CD4-positive, alpha-beta T cell treated with Interleukin-17A for 1 hour (primary cell): ENCODE data around the gene ESPN.
A peak's percentile ranks its signal among the peaks of the same experiment; 100 is the strongest.

ENCODE experiments used
- DNase-seq: peaks from one replicate; pipeline ENCODE4 v3.0.0-alpha.2; 2020

ESPN gene

DNA sequence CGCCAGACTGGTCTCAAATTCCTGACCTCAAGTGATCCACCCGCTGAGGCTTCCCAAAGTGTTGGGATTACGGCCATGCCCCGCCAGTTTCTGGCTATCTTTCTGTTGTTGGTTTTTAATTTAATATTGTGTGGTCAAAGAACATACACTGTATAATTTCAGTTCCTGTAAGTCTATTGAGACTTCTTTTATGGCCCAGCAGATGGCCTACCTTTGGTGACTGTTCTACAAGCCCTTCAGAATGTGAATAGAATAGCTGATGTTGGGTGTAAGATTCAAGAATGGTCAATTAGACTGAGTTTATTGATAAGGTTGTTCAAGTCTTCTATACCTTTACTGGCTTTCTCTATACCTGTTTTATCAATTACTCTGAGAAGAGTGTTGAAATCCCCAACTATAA, 15.5 kb upstream of the ESPN start:
- no peak for DNase-seq

DNA sequence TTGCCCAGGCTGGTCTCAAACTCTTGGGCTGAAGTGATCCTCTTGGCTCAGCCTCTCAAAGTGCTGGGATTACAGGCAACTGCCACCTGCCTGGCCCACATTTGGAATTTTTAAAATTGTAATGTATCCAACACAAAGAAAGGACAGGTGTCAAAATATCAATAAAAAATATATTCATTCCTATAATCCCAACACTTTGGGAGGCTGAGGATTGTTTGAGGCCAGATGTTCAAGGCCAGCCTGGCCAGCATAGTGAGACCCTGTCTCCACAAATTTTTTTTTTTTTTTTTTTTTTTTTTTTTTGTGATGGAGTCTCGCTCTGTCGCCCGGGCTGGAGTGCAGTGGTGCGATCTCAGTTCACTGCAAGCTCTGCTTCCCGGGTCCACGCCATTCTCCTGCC, 14.8 kb upstream of the ESPN start:
- no peak for DNase-seq

GRCh38 chr1:6410248-6410893, 14.2 kb upstream of the ESPN start:
- DNase-seq: no peak

DNA sequence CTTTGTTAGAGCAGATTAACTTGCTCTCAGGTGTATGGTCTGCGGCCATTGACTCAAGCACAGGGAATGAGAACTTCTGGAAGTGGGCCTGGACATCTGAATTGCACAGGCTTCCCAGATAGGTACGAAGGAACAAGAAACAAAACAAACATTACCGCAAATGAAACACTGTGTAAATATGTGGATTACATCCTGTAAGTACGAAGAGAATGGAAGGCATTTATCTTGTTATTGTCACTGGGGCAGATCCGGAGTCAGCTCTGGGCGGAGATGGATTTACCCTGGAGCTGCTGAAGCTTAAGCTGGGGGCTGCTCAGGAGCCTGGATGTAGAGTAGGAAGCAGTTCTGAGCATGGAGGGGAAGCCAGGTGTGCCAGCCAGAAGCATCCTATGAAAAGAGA, 11.7 kb upstream of the ESPN start:
- DNase-seq: no peak

DNA sequence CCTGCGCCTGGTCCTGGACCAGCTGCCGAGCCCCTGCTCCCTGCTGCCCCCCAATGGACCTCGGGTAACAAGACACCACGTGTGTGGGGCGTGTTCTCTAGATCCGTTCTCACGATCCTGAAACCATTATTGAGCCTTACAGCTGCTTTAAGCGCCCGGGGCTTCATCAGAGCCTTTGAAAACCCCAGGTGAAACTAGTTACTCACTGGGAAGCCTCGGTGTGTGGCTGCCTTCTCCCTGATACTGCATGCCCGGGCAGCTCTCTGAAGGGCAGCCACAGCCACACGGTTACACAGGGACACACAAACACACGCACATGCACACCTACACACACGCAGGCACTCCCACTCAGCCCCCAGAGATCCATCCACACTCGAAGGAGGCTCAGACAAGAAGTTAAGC, 10.1 kb upstream of the ESPN start:
- peak; percentile 36 for DNase-seq

DNA sequence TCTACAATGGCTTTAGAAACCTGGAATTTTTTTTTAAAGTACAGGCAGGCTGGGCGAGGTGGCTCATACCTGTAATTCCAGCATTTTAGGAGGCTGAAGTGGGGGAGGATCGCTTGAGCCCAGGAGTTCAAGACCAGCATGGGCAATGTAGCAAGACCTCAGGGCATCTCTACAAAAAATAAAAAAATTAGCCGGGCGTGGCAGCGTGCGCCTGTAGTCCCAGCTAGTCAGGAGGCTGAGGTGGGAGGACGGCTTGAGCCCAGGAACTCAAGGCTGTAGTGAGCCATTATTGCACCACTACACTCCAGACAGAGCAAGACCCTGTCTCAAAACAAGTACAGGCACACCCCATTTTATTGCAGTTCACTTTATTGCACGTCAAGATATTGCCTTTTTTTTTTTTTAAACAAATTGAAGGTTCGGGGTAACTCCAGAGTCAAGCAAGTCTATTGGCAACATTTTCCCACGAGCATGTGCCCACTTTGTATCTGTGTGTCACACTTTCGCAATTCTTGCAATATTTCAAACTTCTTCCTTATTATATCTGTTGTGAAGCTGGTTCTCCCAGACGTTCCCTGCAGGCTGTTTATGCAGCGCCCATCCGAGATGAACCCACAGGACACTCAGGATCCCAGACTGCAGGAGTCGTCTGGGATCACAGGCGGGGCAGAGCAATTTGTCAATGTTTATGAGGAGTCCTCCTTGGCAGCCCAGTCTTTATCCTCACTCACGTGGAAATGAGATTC, 9.5 kb upstream of the ESPN start:
- DNase-seq: no peak

- DNase-seq: no peak
These were observed 8.3 kb upstream of the ESPN start for GRCh38 chr1:6416295-6416656.

GRCh38 chr1:6416906-6417305, 7.7 kb upstream of the ESPN start:
- no peak for DNase-seq

GRCh38 chr1:6417961-6418667, 6.5 kb upstream of the ESPN start:
- no peak for DNase-seq

- DNase-seq: no peak
These were observed 5.7 kb upstream of the ESPN start for GRCh38 chr1:6418668-6419396.

GRCh38 chr1:6419397-6419803, 5.2 kb upstream of the ESPN start:
- DNase-seq: no peak

- no peak for DNase-seq
These were observed 4.6 kb upstream of the ESPN start, which contains the start of gene HES2 for GRCh38 chr1:6419804-6420453. Gene HES2, minus strand, starts transcription at chr1:6419919. Its CDS starts 99 bp downstream, at chr1:6419820.

DNA sequence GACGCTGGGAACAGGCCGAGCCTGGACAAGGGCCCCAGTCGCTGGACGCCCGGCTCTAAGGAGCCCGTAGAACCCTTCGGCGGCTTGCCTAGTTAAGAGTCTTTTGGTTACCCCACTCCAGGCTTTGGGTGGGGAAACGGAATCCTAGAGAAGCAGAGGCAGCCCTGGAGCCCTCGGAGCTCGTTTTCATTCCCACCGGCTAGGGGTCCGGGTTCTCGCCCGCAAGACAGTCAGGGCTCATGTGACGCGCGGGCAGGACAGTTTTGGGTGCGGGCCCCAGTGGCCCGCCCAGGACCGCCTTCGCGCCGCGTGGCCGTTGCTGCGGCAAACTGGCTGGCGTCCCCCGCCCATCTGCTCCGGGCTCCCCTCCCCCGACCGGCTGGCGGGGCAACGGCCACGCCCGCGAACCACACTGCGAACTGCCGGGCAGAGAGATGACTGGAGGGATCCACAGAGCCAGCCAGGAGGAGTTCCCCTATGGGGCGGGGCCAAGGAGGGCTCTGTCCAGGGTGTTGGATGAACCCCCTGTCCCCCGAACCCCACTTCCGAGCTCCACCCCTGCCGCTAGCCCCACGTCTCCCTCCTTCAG, 4.0 kb upstream of the ESPN start:
- DNase-seq: no peak

GRCh38 chr1:6421266-6421665, 3.3 kb upstream of the ESPN start:
- DNase-seq: no peak

DNA sequence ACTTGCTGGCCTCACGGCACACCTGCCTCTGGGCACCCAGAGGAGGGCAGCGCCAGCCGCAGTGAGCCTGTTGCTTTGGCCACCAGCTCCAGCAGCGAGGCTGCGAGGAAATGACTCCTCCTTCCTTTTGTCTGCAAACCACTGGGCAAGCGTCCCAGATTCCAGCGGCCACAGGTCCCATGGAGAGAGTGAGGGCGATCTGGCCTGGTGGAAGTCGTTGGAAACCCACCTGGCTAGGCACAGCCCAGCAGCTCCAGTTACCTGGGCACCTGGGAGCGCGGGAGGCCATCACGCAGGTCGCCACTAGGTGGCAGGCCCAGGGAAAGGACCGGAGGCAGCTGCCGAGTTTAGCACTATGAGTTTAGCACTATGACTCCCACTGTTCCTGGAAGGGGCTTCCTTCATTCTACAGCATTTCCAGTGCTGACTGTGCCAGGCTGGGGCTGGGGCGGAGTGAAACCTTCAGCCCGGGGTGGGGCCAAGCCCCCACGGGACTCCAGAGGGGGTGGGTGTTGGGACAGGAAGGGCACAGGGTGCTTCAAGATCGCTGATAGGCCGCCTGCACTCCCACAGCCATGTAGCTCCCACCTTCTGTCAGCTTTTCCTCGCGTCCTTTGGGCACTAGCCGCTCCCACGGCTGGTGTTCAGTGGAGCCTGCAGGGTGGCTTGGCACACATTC, 1.1 kb upstream of the ESPN start:
- DNase-seq: peak; percentile 76

DNA sequence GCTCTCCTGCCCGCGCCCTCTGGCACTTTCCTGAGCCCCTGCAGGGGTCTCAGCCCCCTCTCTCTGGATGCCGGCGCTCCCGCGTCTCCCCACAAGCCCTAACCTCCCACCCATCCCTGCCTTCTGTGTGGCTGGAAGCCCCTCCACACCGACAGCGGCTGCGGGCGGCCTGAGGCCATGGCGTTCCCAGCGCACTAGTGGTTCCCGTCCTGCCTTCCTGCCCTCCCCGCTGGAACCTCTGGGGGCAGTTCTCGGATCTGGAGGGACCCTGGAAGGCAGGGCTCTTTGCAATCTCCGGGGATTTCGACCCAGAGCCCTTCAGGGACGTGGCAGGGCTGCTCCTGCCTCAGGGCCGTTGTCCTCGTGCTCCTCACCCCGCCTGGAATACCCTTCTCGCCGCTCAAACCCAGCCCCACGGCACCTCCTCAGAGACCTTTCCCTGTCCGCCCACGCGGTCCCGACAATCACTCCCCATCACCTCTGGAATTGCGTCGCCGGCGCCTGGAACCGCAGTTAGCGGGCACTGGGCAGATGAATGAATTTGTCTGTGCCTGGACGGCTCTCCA, 493 bp upstream of the ESPN start:
- DNase-seq: no peak

DNA sequence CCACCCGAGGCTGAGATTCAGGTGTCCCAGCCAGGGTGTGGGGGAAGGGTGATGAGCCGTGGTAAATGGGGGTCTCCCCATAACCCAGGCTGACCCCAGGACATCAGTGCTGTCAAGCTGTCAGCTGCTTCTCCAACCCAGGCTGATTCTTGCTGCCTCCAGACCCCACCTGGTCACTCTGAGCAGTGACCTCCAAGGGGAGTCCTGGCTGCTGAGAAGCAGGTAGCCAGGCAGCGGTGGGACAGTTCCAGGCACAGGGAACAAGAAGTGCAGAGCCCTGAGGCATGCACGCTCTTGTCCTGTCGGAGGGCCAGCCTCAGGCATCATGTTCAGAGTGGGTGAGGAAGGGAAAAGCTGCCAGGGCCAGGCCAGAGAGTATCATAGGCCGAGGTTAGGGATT, 1.1 kb downstream of the ESPN start:
- DNase-seq: no peak

DNA sequence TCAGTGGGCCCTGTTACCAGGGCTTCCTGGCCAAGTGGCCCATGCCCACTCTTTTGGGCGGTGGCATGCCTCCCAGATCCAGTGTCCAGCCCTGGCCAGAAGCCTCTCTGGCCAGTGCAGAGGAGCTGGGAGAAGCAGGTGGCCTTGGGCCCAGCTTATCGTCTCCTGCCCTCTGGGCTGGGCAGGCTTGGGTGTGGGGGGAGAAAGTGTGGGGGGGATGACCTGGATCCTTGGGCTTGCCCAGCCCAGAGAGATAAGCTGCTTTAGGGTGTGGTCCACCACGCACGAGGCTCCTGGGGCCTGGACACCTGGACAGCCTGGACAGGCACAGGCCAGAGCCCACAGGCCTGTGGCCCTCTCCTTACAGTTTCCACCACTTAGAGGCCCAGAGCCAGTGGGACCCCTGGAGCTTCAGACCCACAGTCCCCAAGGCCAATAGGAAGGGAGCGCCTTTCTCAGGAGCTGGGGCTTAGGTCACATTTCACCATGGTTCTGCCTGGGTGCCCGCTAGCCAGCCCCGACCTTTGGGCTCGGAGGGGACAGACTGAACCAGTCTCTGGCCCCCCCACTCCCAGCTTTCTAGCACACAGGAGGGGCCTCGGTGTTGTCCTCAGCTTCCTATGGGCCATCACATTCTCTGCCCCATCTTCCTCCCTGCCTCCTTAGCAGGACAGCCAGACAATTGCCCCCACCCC, 1.8 kb downstream of the ESPN start:
- DNase-seq: no peak

GRCh38 chr1:6426972-6427350, 2.4 kb downstream of the ESPN start:
- no peak for DNase-seq

- no peak for DNase-seq
These were observed 3.1 kb downstream of the ESPN start for GRCh38 chr1:6427441-6428390.
